ENCODE results near the gene HNRNPH2.

The HNRNPH2 gene

DNA sequence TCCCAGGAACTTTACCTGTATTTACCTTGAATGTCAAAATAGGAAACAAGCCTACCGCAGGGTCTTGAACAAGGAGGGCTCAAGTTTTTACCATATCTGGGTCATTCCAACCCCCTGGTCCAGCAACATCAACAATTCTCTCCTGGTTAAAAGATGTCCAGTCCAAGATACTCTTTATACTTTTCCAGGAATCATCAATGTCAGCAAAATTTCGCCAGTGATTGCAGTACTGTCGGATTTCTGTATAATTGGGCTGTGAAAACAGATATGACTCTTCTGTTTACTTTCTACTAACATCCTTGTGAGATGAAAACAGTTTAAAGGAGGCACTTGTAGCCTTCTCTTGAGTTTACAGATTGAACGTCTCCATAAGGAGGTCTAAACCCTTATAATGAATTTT is 9.3 kb upstream of the HNRNPH2 start:
- H3K9me3 ChIP-seq (ENCODE audit: insufficient read depth, low read depth, low read length): no peaks in the 10 kb centered on the region
- peaks cover 55% of the 10 kb centered on the region for H3K36me3 ChIP-seq (ENCODE audit: insufficient read depth, low read length)
- no peak overlapping the region for H3K4me3 ChIP-seq (ENCODE audit: low read length)
- no peak overlapping the region for H3K27ac ChIP-seq (ENCODE audit: low read depth, low read length)
- H3K9ac ChIP-seq (ENCODE audit: low read depth, low read length): no peak overlapping the region
- no peaks in the 10 kb centered on the region for H3K4me1 ChIP-seq (ENCODE audit: insufficient read depth, low read length)
- no peaks in the 10 kb centered on the region for H3K27me3 ChIP-seq (ENCODE audit: insufficient read depth, low read length)
- 100% methylated on average over 1 of the region's 4 CpGs for WGBS

DNA sequence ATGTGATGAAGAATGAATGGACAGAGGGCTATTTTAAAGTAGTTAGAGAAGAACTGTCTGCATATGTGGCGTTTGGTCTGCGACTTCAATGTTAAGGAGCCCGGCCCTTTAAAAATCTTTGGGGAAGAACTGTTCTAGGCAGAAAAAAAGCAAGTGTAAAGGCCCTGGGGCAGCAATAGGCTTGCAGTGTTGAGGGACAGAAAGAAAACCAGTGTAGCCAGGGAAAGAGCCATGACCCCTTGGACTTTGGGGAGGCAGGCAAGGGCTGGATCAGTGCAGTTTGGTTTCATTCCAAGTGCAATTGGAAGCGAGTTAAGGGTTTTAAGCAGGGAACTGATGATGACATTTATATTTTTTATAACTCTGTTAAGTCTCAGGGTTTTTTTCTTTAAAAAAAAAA is 8.2 kb upstream of the HNRNPH2 start:
- Histone ChIP-seq H3K36me3 (ENCODE audit: insufficient read depth, low read length) (peaks cover 48% of the 10 kb centered on the region), H3K27me3 (ENCODE audit: insufficient read depth, low read length) (no peaks in the 10 kb centered on the region), H3K4me3 (ENCODE audit: low read length) (no peak overlapping the region), H3K9ac (ENCODE audit: low read depth, low read length) (no peak overlapping the region), H3K9me3 (ENCODE audit: insufficient read depth, low read depth, low read length) (no peaks in the 10 kb centered on the region), H3K27ac (ENCODE audit: low read depth, low read length) (no peak overlapping the region), H3K4me1 (ENCODE audit: insufficient read depth, low read length) (no peaks in the 10 kb centered on the region)
- 95% methylated on average over 3 of the region's 4 CpGs for WGBS

DNA sequence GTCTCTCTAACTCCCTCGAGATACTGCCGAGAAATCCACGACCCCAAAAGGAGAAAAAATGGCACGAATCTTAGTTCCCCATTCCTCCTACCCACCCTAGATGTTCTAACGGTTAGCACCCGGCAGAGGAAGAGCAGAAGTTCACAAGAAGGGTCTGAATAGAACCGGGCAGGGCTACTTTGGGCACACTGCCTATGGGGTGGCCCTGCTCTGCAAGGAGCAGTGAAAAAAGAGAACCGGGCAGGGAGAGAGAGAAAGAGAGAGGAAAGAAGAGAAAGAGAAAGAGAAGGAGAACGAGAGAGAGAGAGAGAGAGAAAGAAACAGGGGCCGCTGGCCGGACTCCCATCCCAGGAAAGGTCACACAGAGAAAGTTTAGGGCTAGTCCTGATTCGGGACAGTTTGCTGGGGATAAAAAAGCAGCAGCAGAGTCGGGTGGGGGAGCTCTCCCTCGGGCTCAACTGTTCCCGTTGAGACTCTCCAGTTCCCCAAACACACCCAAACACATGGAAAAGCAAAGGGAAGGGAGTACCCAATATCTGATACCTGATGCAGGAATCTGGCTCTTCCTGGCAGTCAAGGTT is 765 bp upstream of the HNRNPH2 start:
- H3K4me3 ChIP-seq (ENCODE audit: low read length): peak overlapping the region; percentile 98
- WGBS: under 1% methylated on average over 15 of the region's 15 CpGs
- peaks cover 7% of the 10 kb centered on the region; the same call in 1 of the 2 replicates for H3K4me1 ChIP-seq (ENCODE audit: insufficient read depth, low read length)
- no peaks in the 10 kb centered on the region for H3K9me3 ChIP-seq (ENCODE audit: insufficient read depth, low read depth, low read length)
- H3K27me3 ChIP-seq (ENCODE audit: insufficient read depth, low read length): no peaks in the 10 kb centered on the region
- H3K9ac ChIP-seq (ENCODE audit: low read depth, low read length): peak overlapping the region; percentile 97
- H3K27ac ChIP-seq (ENCODE audit: low read depth, low read length): peak overlapping the region; percentile 88
- H3K36me3 ChIP-seq (ENCODE audit: insufficient read depth, low read length): peaks cover 17% of the 10 kb centered on the region

DNA sequence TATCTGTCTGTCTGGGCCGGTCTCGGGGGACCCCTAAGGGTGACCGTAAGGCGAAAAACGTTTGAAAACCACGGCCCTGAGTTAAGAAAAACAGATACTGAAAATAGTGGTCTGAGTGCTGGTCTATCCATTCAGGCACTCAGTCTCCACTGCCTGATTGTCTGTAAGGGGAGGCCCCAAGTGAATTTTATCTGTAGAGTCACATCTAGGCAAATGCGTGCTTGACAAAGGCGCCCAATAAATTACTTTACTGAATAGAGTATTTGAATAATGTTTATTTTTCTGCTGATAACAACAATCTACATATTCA is 465 bp downstream of the HNRNPH2 start:
- peak overlapping the region; percentile 97 for H3K9ac ChIP-seq (ENCODE audit: low read depth, low read length)
- H3K9me3 ChIP-seq (ENCODE audit: insufficient read depth, low read depth, low read length): no peaks in the 10 kb centered on the region
- H3K27me3 ChIP-seq (ENCODE audit: insufficient read depth, low read length): no peaks in the 10 kb centered on the region
- peak overlapping the region; percentile 98 for H3K4me3 ChIP-seq (ENCODE audit: low read length)
- peaks cover 7% of the 10 kb centered on the region; the same call in 1 of the 2 replicates for H3K4me1 ChIP-seq (ENCODE audit: insufficient read depth, low read length)
- peaks cover 26% of the 10 kb centered on the region for H3K36me3 ChIP-seq (ENCODE audit: insufficient read depth, low read length)
- 0% methylated on average over 6 of the region's 8 CpGs for WGBS
- peak overlapping the region; percentile 95 for H3K27ac ChIP-seq (ENCODE audit: low read depth, low read length)

DNA sequence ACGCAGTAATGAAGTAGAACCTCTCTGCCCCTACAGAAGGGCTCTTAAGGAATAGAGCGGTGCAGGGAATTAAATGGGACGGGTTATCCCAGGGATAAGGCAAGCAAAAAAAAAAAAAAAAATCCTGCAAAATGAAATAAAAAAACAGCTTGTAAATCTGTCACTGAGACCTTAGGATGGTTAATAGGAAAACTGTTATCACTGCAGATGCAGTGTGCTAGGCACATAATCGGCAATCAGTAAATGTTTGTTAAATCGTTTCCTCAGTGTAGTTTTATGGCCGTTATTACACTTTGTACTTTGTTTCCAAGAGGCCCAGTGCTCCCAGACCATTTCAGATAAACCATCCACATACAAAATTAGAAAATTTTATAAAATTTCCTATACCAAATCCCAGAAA is 1.0 kb downstream of the HNRNPH2 start:
- peak overlapping the region; percentile 97 for H3K9ac ChIP-seq (ENCODE audit: low read depth, low read length)
- no peaks in the 10 kb centered on the region for H3K27me3 ChIP-seq (ENCODE audit: insufficient read depth, low read length)
- H3K4me3 ChIP-seq (ENCODE audit: low read length): peak overlapping the region; percentile 98
- H3K36me3 ChIP-seq (ENCODE audit: insufficient read depth, low read length): peaks cover 28% of the 10 kb centered on the region
- peaks cover 7% of the 10 kb centered on the region; the same call in 1 of the 2 replicates for H3K4me1 ChIP-seq (ENCODE audit: insufficient read depth, low read length)
- H3K27ac ChIP-seq (ENCODE audit: low read depth, low read length): no peak overlapping the region
- WGBS: 45% methylated on average over 4 of the region's 6 CpGs
- H3K9me3 ChIP-seq (ENCODE audit: insufficient read depth, low read depth, low read length): no peaks in the 10 kb centered on the region

DNA sequence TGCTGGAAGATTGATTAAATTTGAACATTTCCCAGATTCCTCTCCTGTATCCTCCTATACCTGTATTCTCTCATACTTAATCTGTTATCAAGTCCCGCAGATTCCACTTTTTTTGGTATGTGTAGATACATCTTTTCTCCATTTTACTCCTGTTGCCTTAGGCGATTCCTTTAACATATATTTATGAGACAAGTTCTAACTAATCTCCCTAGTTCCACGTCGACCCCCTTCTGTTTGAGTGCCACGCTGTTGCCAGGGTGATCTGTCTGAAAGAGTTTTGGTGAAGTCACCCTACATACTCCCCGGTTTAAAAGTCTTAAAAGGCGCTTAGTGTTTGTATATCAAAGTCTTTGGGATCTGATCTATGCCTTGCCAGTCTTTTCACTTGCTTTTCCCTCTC is 2.4 kb downstream of the HNRNPH2 start:
- H3K4me1 ChIP-seq (ENCODE audit: insufficient read depth, low read length): peaks cover 7% of the 10 kb centered on the region; the same call in 1 of the 2 replicates
- no peaks in the 10 kb centered on the region for H3K9me3 ChIP-seq (ENCODE audit: insufficient read depth, low read depth, low read length)
- no CpG with 5 or more reads among the region's 7 CpGs for WGBS
- peaks cover 30% of the 10 kb centered on the region for H3K36me3 ChIP-seq (ENCODE audit: insufficient read depth, low read length)
- no peak overlapping the region for H3K9ac ChIP-seq (ENCODE audit: low read depth, low read length)
- no peak overlapping the region for H3K27ac ChIP-seq (ENCODE audit: low read depth, low read length)
- no peaks in the 10 kb centered on the region for H3K27me3 ChIP-seq (ENCODE audit: insufficient read depth, low read length)
- peak overlapping the region; percentile 98; the same call in 1 of the 2 replicates for H3K4me3 ChIP-seq (ENCODE audit: low read length)

DNA sequence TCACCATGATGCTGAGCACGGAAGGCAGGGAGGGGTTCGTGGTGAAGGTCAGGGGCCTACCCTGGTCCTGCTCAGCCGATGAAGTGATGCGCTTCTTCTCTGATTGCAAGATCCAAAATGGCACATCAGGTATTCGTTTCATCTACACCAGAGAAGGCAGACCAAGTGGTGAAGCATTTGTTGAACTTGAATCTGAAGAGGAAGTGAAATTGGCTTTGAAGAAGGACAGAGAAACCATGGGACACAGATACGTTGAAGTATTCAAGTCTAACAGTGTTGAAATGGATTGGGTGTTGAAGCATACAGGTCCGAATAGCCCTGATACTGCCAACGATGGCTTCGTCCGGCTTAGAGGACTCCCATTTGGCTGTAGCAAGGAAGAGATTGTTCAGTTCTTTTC is 4.0 kb downstream of the HNRNPH2 start:
- 94% methylated on average over 10 of the region's 10 CpGs for WGBS
- Histone ChIP-seq H3K4me1 (ENCODE audit: insufficient read depth, low read length) (peaks cover 4% of the 10 kb centered on the region; the same call in 1 of the 2 replicates), H3K27ac (ENCODE audit: low read depth, low read length) (no peak overlapping the region), H3K4me3 (ENCODE audit: low read length) (no peak overlapping the region), H3K36me3 (ENCODE audit: insufficient read depth, low read length) (peaks cover 30% of the 10 kb centered on the region), H3K27me3 (ENCODE audit: insufficient read depth, low read length) (no peaks in the 10 kb centered on the region), H3K9ac (ENCODE audit: low read depth, low read length) (no peak overlapping the region), H3K9me3 (ENCODE audit: insufficient read depth, low read depth, low read length) (no peaks in the 10 kb centered on the region)

DNA sequence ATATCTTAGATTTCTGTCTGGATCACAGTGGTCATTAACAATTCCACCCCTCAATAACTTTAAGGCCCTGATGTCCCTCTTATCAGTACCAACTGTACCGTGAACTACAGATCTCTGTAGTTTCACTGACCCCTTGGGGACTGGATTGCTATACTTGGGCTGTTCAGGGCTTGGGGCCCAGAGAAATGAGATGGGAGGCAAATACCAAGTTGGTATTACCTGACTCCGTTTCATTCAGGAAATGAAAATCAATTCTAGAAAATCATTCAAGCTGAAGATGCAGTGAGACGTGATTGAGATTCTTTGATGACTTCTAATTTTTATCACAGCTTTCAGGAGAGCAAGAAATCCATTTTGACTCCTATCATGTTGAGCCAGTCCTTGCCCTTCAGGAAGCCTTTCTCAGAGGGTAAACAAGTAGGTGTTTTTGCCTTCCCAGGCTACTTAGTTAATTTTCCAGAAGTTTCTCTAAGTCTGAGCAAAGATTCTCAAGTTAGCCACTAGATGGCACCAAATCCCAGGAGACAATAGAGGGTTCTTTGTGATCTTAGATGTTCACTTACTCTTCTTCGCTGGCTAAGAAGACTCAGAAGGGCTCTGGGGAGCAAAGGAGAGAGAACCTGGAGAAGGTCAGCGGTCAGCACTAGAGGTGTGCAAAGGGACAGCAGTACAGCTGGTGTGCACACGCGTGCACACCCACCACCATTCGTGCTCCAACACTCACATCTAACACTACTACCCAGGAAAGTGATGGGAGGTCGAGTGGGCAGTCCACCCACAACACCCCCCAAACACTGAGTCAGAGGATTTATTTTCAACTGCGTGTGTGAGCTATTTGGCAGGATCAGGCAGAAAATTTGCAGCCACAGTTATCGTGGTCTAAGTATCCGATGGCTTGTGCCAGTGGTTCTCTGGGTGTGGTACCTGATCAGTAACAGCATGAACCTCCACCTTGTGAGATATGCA is 7.4 kb downstream of the HNRNPH2 start:
- H3K9ac ChIP-seq (ENCODE audit: low read depth, low read length): 0 out of 2 replicates have a peak overlapping the region, but pooled peaks have one; percentile 47
- peaks cover 3% of the 10 kb centered on the region; the same call in 1 of the 2 replicates for H3K4me1 ChIP-seq (ENCODE audit: insufficient read depth, low read length)
- peaks cover 25% of the 10 kb centered on the region for H3K36me3 ChIP-seq (ENCODE audit: insufficient read depth, low read length)
- no peak overlapping the region for H3K4me3 ChIP-seq (ENCODE audit: low read length)
- peak overlapping the region; percentile 53; the same call in 1 of the 2 replicates for H3K27ac ChIP-seq (ENCODE audit: low read depth, low read length)
- H3K27me3 ChIP-seq (ENCODE audit: insufficient read depth, low read length): no peaks in the 10 kb centered on the region
- no peaks in the 10 kb centered on the region for H3K9me3 ChIP-seq (ENCODE audit: insufficient read depth, low read depth, low read length)
- WGBS: 79% methylated on average over 10 of the region's 12 CpGs

DNA sequence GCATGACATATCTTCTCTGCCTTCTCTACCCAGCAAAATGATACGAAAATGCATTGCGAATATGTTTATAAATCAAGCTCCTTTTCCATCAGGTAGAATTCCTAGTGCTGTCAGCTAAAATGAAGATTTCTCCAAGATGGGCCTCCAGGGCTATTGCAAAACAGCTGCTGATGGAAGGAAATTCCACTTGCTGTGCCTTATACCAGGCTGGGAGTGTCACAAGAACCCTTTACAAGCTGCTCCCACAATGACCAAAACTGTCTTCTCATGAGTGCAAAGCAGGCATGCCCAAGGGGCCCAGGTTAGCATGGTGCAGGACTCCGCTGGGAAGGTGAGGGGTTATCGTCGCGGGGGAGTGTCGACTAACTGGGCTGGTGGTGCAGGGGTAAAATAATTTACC is 8.7 kb downstream of the HNRNPH2 start:
- Histone ChIP-seq H3K9me3 (ENCODE audit: insufficient read depth, low read depth, low read length) (no peaks in the 10 kb centered on the region), H3K36me3 (ENCODE audit: insufficient read depth, low read length) (peaks cover 25% of the 10 kb centered on the region), H3K27ac (ENCODE audit: low read depth, low read length) (no peak overlapping the region), H3K4me1 (ENCODE audit: insufficient read depth, low read length) (peaks cover 3% of the 10 kb centered on the region; the same call in 1 of the 2 replicates), H3K4me3 (ENCODE audit: low read length) (no peak overlapping the region), H3K27me3 (ENCODE audit: insufficient read depth, low read length) (no peaks in the 10 kb centered on the region), H3K9ac (ENCODE audit: low read depth, low read length) (no peak overlapping the region)
- 92% methylated on average over 7 of the region's 7 CpGs for WGBS

DNA sequence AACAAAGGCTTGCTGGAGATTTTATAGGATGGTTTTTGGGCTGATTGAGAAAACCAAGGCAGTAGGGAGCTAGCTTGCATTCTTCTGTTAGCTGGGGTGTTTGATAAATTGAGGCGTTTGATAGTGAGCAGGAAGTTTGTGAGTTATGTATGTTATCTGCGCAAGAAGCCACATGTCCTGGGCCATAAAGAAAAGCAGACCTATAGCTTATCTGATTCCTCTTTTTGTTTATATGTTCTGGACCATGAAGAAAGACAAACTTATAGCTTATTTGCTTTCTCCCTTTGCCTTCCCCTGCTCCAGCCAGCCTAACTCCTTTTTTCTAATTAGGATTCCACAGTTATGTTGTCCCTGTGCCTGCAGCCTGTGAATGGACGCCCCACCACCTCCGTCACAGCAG is 9.2 kb downstream of the HNRNPH2 start:
- WGBS: 90% methylated on average over 4 of the region's 4 CpGs
- no peak overlapping the region for H3K27ac ChIP-seq (ENCODE audit: low read depth, low read length)
- peaks cover 3% of the 10 kb centered on the region; the same call in 1 of the 2 replicates for H3K4me1 ChIP-seq (ENCODE audit: insufficient read depth, low read length)
- H3K27me3 ChIP-seq (ENCODE audit: insufficient read depth, low read length): no peaks in the 10 kb centered on the region
- H3K9me3 ChIP-seq (ENCODE audit: insufficient read depth, low read depth, low read length): no peaks in the 10 kb centered on the region
- H3K9ac ChIP-seq (ENCODE audit: low read depth, low read length): peak overlapping the region; percentile 94; the same call in 1 of the 2 replicates
- peaks cover 20% of the 10 kb centered on the region for H3K36me3 ChIP-seq (ENCODE audit: insufficient read depth, low read length)
- peak overlapping the region; percentile 80 for H3K4me3 ChIP-seq (ENCODE audit: low read length)
